Neural cell (in vitro differentiated cells): ENCODE results near the gene APH1B.

Experiments
- EP300 ChIP-seq: fragments of 450-650 bp; conservative IDR thresholded peaks from 2 replicates; pipeline ENCODE4 v1.6.1; 2014; ENCODE audit warnings: antibody characterized with exemption, mild to moderate bottlenecking, moderate library complexity; ENCODE audit not compliant: poor library complexity, severe bottlenecking
- MXI1 ChIP-seq: fragments of 450-650 bp; conservative IDR thresholded peaks from 2 replicates; pipeline ENCODE4 v1.6.1; 2014; ENCODE audit warnings: antibody characterized with exemption, mild to moderate bottlenecking; ENCODE audit not compliant: poor library complexity, severe bottlenecking
- POLR2AphosphoS5 ChIP-seq: IDR thresholded peaks from 2 replicates; pipeline ENCODE4 v1.6.1; 2012
- RAD21 ChIP-seq: fragments of 450-650 bp; conservative IDR thresholded peaks from 2 replicates; pipeline ENCODE4 v1.6.1; 2014; ENCODE audit warnings: antibody characterized with exemption, mild to moderate bottlenecking, moderate library complexity
- TAF1 ChIP-seq: IDR thresholded peaks from 2 replicates; pipeline ENCODE4 v1.6.1; 2012; ENCODE audit warnings: low read depth
- TF ChIP-seq, protein P1 (sequence below): IDR thresholded peaks from 2 replicates; pipeline ENCODE4 v1.6.1; 2012; ENCODE audit warnings: borderline replicate concordance
- TF ChIP-seq, protein P2 (sequence below): fragments of 450-650 bp; IDR thresholded peaks from 2 replicates; pipeline ENCODE4 v1.5.1; 2014; ENCODE audit warnings: antibody characterized with exemption, mild to moderate bottlenecking, moderate library complexity; ENCODE audit not compliant: poor library complexity, severe bottlenecking

DNA sequence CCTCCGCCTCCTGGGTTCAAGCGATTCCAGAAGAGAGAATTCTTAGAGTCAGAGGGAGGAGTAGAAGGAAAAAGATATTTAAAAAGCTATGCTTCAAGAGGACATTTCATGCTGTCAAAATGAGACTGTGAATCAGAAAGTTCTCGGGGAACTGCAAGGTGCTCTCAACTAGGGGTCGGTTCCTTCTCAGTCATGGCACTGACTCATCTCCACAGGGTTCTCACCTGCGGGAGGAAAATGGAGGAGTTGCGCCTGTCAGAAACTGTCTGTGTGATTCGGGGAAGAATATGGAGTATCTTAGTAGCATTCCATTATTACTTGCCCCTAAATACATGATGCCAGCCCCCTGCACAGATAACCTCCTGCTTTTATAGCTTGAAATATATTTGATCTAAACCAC is 47.4 kb downstream of the APH1B start:
- TF ChIP-seq, protein P1, sequence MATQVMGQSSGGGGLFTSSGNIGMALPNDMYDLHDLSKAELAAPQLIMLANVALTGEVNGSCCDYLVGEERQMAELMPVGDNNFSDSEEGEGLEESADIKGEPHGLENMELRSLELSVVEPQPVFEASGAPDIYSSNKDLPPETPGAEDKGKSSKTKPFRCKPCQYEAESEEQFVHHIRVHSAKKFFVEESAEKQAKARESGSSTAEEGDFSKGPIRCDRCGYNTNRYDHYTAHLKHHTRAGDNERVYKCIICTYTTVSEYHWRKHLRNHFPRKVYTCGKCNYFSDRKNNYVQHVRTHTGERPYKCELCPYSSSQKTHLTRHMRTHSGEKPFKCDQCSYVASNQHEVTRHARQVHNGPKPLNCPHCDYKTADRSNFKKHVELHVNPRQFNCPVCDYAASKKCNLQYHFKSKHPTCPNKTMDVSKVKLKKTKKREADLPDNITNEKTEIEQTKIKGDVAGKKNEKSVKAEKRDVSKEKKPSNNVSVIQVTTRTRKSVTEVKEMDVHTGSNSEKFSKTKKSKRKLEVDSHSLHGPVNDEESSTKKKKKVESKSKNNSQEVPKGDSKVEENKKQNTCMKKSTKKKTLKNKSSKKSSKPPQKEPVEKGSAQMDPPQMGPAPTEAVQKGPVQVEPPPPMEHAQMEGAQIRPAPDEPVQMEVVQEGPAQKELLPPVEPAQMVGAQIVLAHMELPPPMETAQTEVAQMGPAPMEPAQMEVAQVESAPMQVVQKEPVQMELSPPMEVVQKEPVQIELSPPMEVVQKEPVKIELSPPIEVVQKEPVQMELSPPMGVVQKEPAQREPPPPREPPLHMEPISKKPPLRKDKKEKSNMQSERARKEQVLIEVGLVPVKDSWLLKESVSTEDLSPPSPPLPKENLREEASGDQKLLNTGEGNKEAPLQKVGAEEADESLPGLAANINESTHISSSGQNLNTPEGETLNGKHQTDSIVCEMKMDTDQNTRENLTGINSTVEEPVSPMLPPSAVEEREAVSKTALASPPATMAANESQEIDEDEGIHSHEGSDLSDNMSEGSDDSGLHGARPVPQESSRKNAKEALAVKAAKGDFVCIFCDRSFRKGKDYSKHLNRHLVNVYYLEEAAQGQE, result no peak
- TF ChIP-seq, protein P2, sequence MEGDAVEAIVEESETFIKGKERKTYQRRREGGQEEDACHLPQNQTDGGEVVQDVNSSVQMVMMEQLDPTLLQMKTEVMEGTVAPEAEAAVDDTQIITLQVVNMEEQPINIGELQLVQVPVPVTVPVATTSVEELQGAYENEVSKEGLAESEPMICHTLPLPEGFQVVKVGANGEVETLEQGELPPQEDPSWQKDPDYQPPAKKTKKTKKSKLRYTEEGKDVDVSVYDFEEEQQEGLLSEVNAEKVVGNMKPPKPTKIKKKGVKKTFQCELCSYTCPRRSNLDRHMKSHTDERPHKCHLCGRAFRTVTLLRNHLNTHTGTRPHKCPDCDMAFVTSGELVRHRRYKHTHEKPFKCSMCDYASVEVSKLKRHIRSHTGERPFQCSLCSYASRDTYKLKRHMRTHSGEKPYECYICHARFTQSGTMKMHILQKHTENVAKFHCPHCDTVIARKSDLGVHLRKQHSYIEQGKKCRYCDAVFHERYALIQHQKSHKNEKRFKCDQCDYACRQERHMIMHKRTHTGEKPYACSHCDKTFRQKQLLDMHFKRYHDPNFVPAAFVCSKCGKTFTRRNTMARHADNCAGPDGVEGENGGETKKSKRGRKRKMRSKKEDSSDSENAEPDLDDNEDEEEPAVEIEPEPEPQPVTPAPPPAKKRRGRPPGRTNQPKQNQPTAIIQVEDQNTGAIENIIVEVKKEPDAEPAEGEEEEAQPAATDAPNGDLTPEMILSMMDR, result no peak
- TF ChIP-seq EP300 (no peak), POLR2AphosphoS5 (no peak), MXI1 (no peak), RAD21 (no peak), TAF1 (no peak)
